LNCaP clone FGC (cell line): ENCODE measurements around the gene PTOV1.

Experiments used
- DNase-seq: peaks from one replicate; pipeline ENCODE4 v3.0.0-alpha.2; 2011; ENCODE audit warnings: low read depth
- H3K4me3 ChIP-seq: 2 replicates; pipeline ENCODE4 v1.5.1; 2011; ENCODE audit warnings: mild to moderate bottlenecking, low read depth, low read length, control low read depth
- TF ChIP-seq, protein P1 (sequence below): IDR thresholded peaks from 2 replicates; pipeline ENCODE4 v1.5.1; 2012; ENCODE audit warnings: mild to moderate bottlenecking; ENCODE audit not compliant: control insufficient read depth, insufficient read depth; ENCODE audit errors: extremely low read depth

The PTOV1 gene

DNA sequence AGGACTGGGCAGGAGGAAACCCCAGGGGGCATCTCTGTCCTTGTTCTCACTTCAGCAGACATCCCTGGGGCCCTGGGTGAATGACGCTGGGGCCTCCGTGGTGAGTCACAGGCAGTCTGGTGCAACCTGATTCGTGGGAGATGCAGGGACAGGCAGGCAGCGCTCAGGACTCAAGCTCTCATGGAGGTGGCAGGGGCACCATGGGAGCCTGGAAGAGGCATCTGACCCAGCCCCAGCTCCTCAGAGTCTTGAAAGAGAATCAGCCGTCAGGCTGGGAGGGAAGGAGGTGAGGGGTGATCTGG lies 14.0 kb upstream of the PTOV1 start:
- no peak overlapping the region for H3K4me3 ChIP-seq
- TF ChIP-seq, protein P1, sequence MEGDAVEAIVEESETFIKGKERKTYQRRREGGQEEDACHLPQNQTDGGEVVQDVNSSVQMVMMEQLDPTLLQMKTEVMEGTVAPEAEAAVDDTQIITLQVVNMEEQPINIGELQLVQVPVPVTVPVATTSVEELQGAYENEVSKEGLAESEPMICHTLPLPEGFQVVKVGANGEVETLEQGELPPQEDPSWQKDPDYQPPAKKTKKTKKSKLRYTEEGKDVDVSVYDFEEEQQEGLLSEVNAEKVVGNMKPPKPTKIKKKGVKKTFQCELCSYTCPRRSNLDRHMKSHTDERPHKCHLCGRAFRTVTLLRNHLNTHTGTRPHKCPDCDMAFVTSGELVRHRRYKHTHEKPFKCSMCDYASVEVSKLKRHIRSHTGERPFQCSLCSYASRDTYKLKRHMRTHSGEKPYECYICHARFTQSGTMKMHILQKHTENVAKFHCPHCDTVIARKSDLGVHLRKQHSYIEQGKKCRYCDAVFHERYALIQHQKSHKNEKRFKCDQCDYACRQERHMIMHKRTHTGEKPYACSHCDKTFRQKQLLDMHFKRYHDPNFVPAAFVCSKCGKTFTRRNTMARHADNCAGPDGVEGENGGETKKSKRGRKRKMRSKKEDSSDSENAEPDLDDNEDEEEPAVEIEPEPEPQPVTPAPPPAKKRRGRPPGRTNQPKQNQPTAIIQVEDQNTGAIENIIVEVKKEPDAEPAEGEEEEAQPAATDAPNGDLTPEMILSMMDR = no peak
- DNase-seq = no peak

DNA sequence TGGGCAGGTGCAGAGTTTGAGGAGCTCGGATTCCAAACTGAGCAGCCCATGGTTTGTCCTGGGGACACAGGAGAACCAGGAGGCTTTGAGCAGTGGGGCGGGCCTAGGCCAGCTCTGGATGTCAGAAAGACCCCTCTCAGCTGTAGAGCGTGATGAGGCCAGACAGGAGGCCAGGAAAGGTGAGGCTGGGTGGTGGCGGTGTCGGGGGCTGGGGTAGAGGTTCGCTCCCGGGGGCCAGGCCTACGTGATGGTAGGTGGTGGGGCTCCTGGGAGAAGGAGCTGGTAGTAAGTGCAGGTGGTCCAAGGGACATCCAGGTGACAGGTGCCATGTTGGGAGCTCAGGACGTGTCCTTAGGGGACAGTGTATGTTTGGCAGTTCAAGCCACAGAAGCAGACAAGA lies 13.5 kb upstream of the PTOV1 start:
- H3K4me3 ChIP-seq = no peak overlapping the region
- DNase-seq = no peak
- TF ChIP-seq, protein P1 = no peak

DNA sequence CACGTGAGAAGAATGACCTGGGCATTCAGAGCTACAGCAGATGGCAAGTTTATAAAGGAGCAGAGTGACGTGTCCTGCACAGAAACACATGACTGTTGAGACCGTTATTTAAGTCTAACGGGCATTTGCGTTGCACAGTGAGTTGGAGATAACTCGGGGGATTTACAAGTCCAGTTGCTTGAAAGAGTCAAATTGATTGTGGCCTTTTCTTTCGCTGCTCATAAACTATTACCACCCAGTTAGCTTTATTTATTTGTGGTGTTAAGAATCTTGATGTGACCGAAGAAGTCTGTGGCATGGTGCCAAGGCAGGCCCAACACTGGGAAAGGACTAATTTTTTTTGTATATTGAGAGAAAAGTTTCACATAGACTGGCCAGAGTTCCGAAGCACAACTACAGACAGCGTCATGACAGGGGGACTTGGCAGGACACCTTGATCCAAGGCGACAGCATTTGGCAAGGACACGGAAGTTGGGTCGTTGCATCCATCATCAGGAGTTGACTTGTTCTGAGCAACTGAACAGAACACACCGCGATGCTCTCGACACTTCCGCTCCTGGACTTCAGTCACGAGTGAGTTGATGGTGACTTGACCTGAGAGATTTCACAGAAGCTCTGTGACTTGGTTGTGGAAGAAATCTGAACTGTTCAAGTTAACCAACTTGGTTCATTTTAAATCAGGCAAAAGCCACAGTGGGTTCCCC lies 11.9 kb upstream of the PTOV1 start:
- H3K4me3 ChIP-seq = no peak overlapping the region
- TF ChIP-seq, protein P1 = no peak
- DNase-seq = no peak

DNA sequence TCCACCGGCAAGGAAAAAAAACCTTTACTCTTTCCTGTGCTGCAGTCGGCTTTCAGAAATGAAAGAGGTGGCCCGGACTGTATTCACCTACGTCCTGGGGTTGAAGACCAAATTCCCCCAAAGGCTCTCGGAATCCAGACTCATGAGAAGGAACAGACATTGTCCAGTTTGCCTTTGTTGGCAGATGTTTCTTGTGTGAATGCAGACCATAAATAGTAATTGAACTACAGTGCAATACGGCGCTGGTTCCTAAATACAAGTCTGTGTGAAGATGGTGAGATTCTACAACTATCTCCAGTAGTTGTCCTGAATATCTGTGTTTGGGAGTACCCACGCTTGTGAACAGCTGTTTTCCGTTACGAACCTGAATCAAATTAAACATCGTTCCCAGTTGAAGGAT lies 11.2 kb upstream of the PTOV1 start:
- H3K4me3 ChIP-seq = no peak overlapping the region
- DNase-seq = no peak
- TF ChIP-seq, protein P1 = no peak

DNA sequence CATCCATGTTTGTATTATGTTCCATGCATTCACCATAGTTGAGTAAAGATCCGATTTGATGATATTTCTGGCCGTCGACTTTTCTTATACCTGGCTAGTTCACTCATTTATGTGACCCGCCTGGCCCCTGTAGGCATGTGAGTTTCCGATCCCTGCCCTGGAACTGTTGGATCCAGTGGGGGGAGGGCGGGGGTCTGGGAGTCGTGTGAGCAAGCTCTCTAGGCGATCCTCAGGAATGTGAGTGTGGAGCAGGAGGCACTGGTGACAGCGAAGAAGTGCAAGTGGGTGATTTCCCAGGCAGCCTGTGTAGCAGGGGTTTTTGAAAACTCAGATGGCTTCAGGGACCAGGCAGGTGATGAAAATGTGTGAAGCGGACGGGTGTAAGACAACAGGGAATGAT lies 10.6 kb upstream of the PTOV1 start:
- TF ChIP-seq, protein P1 = no peak
- DNase-seq = no peak
- no peak overlapping the region for H3K4me3 ChIP-seq

DNA sequence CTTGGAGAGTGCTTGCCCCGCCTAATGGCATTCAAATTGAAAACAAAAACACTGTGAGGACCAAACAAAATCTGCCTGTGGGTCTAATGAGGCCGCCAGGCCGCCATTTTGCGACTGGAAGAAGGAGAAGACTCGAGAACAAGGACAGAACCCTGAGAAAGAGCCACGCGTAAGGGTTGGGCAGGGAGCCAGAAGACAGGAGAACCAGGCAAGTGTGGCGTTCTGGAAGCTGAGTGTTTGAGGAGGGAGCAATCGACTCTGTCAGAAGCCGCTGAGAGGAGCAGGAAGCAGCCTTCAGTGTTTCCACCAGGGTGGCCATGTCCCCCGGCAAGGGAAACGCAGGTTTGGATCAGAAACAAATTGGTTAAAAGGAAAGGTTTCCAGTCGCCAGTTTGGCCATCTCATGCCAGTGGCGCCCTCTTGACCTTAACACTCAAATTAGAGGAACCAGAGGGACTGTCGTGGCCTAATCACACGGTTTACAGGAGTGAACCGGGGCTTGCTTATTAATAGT lies 10.2 kb upstream of the PTOV1 start:
- no peak for DNase-seq
- TF ChIP-seq, protein P1 = no peak
- no peak overlapping the region for H3K4me3 ChIP-seq

DNA sequence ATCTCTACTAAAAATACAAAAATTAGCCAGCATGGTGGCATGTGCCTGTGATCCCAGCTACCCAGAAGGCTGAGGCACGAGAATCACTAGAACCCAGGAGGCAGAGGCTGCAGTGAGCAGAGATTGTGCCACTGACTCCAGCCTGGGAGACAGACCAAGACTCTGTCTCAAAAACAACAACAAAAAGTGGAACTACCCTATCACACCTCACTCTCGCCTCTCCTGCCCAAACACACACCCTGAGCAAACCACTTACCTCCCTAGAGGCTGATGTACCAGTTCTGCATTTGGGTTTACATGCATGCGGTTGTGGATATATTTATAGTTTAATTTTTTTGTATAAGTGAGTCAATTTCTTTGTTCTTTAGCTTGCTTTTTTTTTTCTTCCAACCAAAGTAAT lies 7.7 kb upstream of the PTOV1 start:
- no peak for DNase-seq
- TF ChIP-seq, protein P1 = no peak
- no peak overlapping the region for H3K4me3 ChIP-seq
